ENCODE measurements around the gene DENND1B. TPM values are rescaled to one million over a fixed set of nuclear protein-coding genes. Genes with fewer than 3 reads are reported as not detected.

Gene DENND1B
- total RNA-seq, 1 experiment from 2014 or later = 6.3 TPM

- Histone ChIP-seq H3K79me1 (ENCODE audit: insufficient read depth, low read depth, low read length, poor library complexity, severe bottlenecking) (no peaks in the 10 kb centered on the region), H3K9ac (ENCODE audit: extremely low read depth, insufficient read length, low read length) (no peak overlapping the region), H3K14ac (ENCODE audit: insufficient read depth, low read length) (no peak overlapping the region), H3K79me2 (ENCODE audit: insufficient read depth, low read length) (no peaks in the 10 kb centered on the region), H3K23me2 (ENCODE audit: insufficient read length, low read depth, low read length, poor library complexity, severe bottlenecking) (no peaks in the 10 kb centered on the region), H2AFZ (ENCODE audit: low read length) (no peak overlapping the region), H3K4ac (ENCODE audit: low read depth, low read length) (no peak overlapping the region), H3T11ph (ENCODE audit: low read length) (no peak overlapping the region), H4K91ac (ENCODE audit: insufficient read length, low read depth, low read length) (no peak overlapping the region), H2BK5ac (ENCODE audit: insufficient read length, low read length) (no peak overlapping the region), H3K56ac (ENCODE audit: insufficient read length, low read depth, low read length) (no peak overlapping the region), H2BK120ac (ENCODE audit: low read depth, low read length, poor library complexity, severe bottlenecking) (no peak overlapping the region), H3K18ac (ENCODE audit: insufficient read length, low read depth, low read length) (no peak overlapping the region), H2BK20ac (ENCODE audit: low read depth, low read length, poor library complexity, severe bottlenecking) (no peak overlapping the region), H3K9me3 (ENCODE audit: control insufficient read depth, low read depth, low read length) (no peaks in the 10 kb centered on the region), H4K5ac (ENCODE audit: insufficient read length, low read depth, low read length) (no peak overlapping the region), H2BK15ac (ENCODE audit: low read depth, low read length) (no peak overlapping the region), H2AK5ac (ENCODE audit: insufficient read length, low read length) (no peak overlapping the region), H3K27me3 (ENCODE audit: insufficient read depth, low read length) (no peaks in the 10 kb centered on the region), H3K27ac (ENCODE audit: insufficient read length, low read depth, low read length) (no peak overlapping the region), H3K4me2 (ENCODE audit: insufficient read depth, insufficient read length, low read length) (no peak overlapping the region), H2BK12ac (ENCODE audit: insufficient read length, low read depth, low read length) (no peak overlapping the region), H4K20me1 (ENCODE audit: control insufficient read depth, insufficient read depth, insufficient read length) (no peaks in the 10 kb centered on the region), H4K8ac (replicated peaks; ENCODE audit: insufficient read length, low read depth, low read length) (no peak overlapping the region), H3K4me1 (ENCODE audit: insufficient read depth, low read length) (no peaks in the 10 kb centered on the region), H3K23ac (ENCODE audit: insufficient read length, low read depth, low read length) (no peak overlapping the region)
- no peak for DNase-seq
- Mint-ChIP-seq H3K27ac (no peak overlapping the region), H3K4me3 (no peak overlapping the region), H3K27me3 (ENCODE audit: low read depth) (no peaks in the 10 kb centered on the region; the same call in 1 of the 2 replicates), H3K9me3 (peaks cover 0 to 3% of the 10 kb centered on the region in 2 experiments; a peak in 1 of 5 replicates), H3K4me1 (peaks cover 3 to 6% of the 10 kb centered on the region in 2 experiments; a peak in 3 of 4 replicates), H3K36me3 (ENCODE audit: insufficient read depth in 1 of 3, low read depth in 3 of 3) (no peaks in the 10 kb centered on the region)
- no peak for TF ChIP-seq CTCF (conservative IDR thresholded peaks at IDR 0.05)
- no CpG with 5 or more reads among the region's 1 CpG for WGBS (ENCODE audit: extremely low coverage, insufficient read length, low lambda C conversion rate)
These were observed 152.9 kb downstream of the DENND1B start for GRCh38 chr1:197622371-197622770.
